ENCODE data around the gene PIK3C2B. TPM values are rescaled to one million over a fixed set of nuclear protein-coding genes. Genes with fewer than 3 reads are reported as not detected.

Gene PIK3C2B
- total RNA-seq, 1 donor from 2014 or later: 256 TPM

GRCh38 chr1:204468766-204469302 is 25.8 kb downstream of the PIK3C2B start:
- TF ChIP-seq CTCF (IDR thresholded peaks at IDR 0.05; ENCODE audit: unreplicated experiment): no peak
- no peak for DNase-seq (ENCODE audit: low spot score)
- H3K27ac Mint-ChIP-seq (ENCODE audit: unreplicated experiment): no peak overlapping the region
- peaks cover 62% of the 10 kb centered on the region for H3K36me3 Mint-ChIP-seq (ENCODE audit: low read depth, unreplicated experiment)
- H3K4me1 Mint-ChIP-seq (ENCODE audit: unreplicated experiment): peaks cover 63% of the 10 kb centered on the region
- H3K27me3 Mint-ChIP-seq (ENCODE audit: unreplicated experiment): peaks cover 10% of the 10 kb centered on the region
- no peaks in the 10 kb centered on the region for H3K9me3 Mint-ChIP-seq (ENCODE audit: unreplicated experiment)
- peak overlapping the region; percentile 73 for H3K4me3 Mint-ChIP-seq (ENCODE audit: unreplicated experiment)

GRCh38 chr1:204468206-204468605 is 26.4 kb downstream of the PIK3C2B start:
- no peak for DNase-seq (ENCODE audit: low spot score)
- Mint-ChIP-seq H3K27ac (ENCODE audit: unreplicated experiment) (peak overlapping the region; percentile 75), H3K36me3 (ENCODE audit: low read depth, unreplicated experiment) (peaks cover 68% of the 10 kb centered on the region), H3K4me3 (ENCODE audit: unreplicated experiment) (peak overlapping the region; percentile 73), H3K9me3 (ENCODE audit: unreplicated experiment) (no peaks in the 10 kb centered on the region), H3K27me3 (ENCODE audit: unreplicated experiment) (peaks cover 13% of the 10 kb centered on the region), H3K4me1 (ENCODE audit: unreplicated experiment) (peaks cover 64% of the 10 kb centered on the region)
- no peak for TF ChIP-seq CTCF (IDR thresholded peaks at IDR 0.05; ENCODE audit: unreplicated experiment)

- peaks cover 13% of the 10 kb centered on the region for H3K27me3 Mint-ChIP-seq (ENCODE audit: unreplicated experiment)
- no peak for DNase-seq (ENCODE audit: low spot score)
- H3K4me3 Mint-ChIP-seq (ENCODE audit: unreplicated experiment): peak overlapping the region; percentile 56
- peaks cover 73% of the 10 kb centered on the region for H3K4me1 Mint-ChIP-seq (ENCODE audit: unreplicated experiment)
- H3K9me3 Mint-ChIP-seq (ENCODE audit: unreplicated experiment): no peaks in the 10 kb centered on the region
- peak overlapping the region; percentile 61 for H3K27ac Mint-ChIP-seq (ENCODE audit: unreplicated experiment)
- no peak for TF ChIP-seq CTCF (IDR thresholded peaks at IDR 0.05; ENCODE audit: unreplicated experiment)
- H3K36me3 Mint-ChIP-seq (ENCODE audit: low read depth, unreplicated experiment): peaks cover 71% of the 10 kb centered on the region
Observed at GRCh38 chr1:204466416-204467405, 27.9 kb downstream of the PIK3C2B start.

- peaks cover 77% of the 10 kb centered on the region for H3K36me3 Mint-ChIP-seq (ENCODE audit: low read depth, unreplicated experiment)
- H3K4me1 Mint-ChIP-seq (ENCODE audit: unreplicated experiment): peaks cover 80% of the 10 kb centered on the region
- H3K9me3 Mint-ChIP-seq (ENCODE audit: unreplicated experiment): no peaks in the 10 kb centered on the region
- peak overlapping the region; percentile 64 for H3K27ac Mint-ChIP-seq (ENCODE audit: unreplicated experiment)
- peaks cover 20% of the 10 kb centered on the region for H3K27me3 Mint-ChIP-seq (ENCODE audit: unreplicated experiment)
- no peak for DNase-seq (ENCODE audit: low spot score)
- TF ChIP-seq CTCF (IDR thresholded peaks at IDR 0.05; ENCODE audit: unreplicated experiment): no peak
- H3K4me3 Mint-ChIP-seq (ENCODE audit: unreplicated experiment): peak overlapping the region; percentile 59
Observed at GRCh38 chr1:204465546-204466415, 28.8 kb downstream of the PIK3C2B start.

Data from endothelial cell (in vitro differentiated cells).